ENCODE measurements around the gene FGGY.

DNA sequence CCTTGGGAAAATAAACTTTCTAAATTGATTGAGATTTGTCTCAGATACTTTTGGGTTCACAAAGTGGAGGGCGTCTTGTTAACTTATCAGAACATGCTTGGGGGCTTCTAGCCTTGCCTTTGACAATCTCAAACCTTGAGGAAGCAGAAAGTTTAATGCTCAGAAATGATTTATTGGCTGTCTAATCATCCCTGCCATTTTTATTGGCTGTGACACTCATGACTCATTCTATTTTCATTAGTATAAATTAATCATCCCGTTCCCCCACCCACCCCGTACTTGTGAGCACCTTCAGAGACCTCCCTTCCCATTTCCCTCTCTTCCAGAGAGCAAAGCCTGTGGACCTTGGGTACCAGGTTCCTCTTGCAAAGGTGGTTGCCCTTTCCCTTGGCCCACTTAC is 87.1 kb downstream of the FGGY start:
- TF ChIP-seq, protein P1, sequence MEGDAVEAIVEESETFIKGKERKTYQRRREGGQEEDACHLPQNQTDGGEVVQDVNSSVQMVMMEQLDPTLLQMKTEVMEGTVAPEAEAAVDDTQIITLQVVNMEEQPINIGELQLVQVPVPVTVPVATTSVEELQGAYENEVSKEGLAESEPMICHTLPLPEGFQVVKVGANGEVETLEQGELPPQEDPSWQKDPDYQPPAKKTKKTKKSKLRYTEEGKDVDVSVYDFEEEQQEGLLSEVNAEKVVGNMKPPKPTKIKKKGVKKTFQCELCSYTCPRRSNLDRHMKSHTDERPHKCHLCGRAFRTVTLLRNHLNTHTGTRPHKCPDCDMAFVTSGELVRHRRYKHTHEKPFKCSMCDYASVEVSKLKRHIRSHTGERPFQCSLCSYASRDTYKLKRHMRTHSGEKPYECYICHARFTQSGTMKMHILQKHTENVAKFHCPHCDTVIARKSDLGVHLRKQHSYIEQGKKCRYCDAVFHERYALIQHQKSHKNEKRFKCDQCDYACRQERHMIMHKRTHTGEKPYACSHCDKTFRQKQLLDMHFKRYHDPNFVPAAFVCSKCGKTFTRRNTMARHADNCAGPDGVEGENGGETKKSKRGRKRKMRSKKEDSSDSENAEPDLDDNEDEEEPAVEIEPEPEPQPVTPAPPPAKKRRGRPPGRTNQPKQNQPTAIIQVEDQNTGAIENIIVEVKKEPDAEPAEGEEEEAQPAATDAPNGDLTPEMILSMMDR (IDR thresholded peaks at IDR 0.05), result no peak
- TF ChIP-seq EZH2 (IDR thresholded peaks at IDR 0.05; ENCODE audit: borderline replicate concordance, insufficient read depth, low read depth, low read length, poor library complexity, severe bottlenecking), result no peak
